Midbrain (tissue), 1 donor: ENCODE data around the gene GAS6.
"Not testable (repeated sequence)": the region's sequence is repeated elsewhere in the genome, so short reads cannot be mapped to it uniquely, and the experiment has no call there.

ENCODE experiments used
- DNase-seq: peaks from one replicate; lab custom pipeline; 2025; lab: John Stamatoyannopoulos, UW

GAS6 gene

DNA sequence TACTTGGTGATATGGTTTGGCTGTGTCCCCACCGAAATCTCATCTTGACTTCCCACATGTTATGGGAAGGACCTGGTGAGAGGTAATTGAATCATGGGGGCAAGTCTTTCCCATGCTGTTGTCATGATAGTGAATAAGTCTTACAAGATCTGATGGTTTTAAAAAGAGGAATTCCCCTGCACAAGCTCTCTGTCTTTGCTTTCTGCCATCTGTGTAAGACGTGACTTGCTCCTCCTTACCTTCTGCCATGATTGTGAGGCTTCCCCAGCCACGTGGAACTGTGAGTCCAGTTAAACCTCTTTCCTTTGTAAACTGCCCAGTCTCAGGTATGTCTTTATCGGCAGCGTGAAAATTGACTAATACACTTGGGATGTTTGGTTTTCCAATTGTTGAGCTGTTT, 4.0 kb upstream of the GAS6 start:
- DNase-seq = not testable (repeated sequence)

- DNase-seq = no peak
Observed at GRCh38 chr13:113865427-113865826, 1.6 kb upstream of the GAS6 start.

DNA sequence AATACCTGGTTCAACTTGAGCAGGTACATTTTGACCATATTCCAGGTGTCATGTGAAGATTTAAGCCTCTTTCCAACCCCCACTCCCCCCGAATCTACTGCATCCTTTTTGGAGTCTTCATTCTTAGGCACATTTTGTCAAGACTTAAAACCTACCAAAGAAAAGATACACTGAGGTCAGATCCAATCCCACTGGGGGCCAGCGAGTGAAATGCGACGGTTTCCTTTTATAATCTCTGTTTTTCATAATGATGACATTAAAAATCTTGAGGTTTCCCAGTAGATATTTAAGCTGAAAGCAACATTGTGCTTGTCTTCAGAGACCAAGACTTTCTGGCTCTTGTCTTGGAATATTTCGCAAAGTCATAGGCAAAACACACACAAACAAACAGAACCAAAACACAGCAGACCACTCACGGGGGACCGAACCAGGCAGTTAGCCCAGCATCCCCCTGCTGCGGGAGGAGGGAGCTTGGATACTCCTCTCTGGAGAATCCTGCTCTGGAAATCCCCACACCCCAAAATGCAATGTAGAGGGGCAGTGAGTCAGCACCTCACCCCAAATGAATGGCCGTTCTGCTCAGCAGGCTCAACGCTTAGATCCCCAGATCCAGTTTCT, 506 bp upstream of the GAS6 start:
- no peak for DNase-seq

DNA sequence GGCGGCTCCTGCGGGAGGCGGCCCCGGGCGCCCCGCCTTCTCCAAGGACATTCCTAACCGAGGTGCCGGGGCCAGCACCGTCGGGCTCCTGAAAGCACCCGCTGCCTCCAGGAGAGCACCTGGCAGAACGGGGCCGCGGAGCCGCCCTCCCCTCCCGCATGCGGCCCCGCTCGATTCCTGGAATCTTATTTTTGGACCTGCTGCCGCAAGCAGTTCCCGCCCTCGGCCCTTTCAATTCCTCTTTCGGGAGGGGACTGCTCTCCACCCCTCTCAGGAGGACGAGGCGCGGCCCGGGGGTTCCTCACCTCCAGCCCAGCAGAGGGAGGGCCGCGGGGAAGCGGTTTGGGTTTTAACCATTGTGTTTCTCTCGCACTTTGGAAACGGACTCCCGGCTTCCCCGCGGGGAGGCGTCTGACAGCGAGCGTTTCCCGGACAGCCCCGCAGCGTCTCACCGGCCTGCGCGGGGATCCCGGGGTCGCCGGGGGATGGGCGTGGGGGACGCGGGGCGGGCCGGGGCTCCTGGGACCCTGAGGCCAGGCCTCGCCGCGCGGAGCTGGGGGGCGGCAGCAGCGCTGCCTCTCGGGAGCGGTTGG, 849 bp downstream of the GAS6 start:
- peak; percentile 49 for DNase-seq

DNA sequence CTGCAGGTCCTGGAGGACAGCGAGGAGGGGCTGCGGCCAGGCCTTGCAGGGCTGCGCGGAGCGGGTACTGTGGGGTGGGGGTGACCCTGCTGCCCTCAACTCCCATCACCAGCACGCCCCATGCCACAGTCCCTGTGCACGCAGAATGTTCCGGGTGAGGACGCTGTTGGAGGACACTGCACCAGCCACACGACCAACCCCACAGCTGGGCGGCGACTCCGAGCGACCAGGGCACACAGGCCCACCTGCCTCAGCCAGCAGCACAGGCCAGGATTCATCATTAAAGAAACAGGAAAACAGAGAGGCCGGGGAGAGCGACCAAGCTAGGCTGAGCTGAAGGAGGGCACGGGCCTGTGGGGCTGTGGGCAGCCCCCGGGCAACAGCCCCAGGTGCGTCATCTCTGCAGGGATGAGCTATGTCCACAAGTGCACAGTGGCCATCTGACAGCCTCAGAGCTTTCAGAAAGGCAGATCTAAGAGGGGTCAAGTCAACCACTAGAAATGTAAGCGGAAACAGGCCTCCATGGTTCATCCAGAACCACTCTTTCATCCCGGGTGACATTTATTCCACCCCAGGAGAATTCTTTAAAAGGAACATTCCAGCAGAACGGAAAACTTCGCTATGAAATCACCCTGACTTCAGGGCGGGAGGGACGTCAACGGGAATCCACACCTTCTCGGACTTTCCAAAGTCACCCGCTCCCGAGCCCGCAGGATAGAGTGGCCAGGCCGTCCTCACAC, 1.5 kb downstream of the GAS6 start:
- DNase-seq = no peak

GRCh38 chr13:113861433-113862030, 2.3 kb downstream of the GAS6 start:
- DNase-seq = no peak

GRCh38 chr13:113860665-113861432, 3.0 kb downstream of the GAS6 start:
- no peak for DNase-seq

GRCh38 chr13:113860051-113860664, 3.7 kb downstream of the GAS6 start:
- DNase-seq = no peak

DNA sequence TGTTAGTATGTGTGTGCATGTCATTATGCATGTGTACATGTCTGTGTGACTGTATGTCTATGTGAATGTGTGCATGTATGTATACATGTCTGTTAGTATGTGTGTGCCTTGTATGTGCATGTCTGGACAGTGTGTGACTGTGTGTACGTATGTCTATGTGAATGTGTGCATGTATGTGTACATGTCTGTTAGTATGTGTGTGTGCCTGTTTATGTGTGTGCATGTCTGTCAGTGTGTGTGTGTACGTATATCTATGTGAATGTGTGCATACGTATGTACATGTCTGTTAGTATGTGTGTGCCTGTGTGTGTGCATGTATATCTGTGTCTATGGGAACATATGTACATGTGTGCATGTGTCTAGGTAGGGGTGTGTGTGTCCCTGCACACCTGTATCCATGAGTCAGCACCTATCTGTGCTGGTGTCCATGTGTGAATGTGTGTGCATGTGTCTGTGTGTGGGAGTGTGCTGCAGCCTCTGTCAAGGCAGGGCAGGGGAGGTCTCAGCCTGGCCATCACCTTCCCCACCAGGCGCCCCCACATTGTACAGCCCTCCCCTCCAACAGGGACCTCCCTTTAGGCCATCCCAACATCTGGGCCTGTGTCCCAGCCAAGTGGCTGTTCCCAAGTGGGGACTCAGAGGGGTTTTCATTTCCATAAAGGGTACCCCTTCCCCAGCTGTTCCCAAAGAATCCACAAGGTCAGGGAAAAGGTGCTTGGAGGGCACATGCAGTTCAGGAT, 4.4 kb downstream of the GAS6 start:
- DNase-seq = no peak

- no peak for DNase-seq
Observed at GRCh38 chr13:113857531-113858195, 6.2 kb downstream of the GAS6 start.

DNA sequence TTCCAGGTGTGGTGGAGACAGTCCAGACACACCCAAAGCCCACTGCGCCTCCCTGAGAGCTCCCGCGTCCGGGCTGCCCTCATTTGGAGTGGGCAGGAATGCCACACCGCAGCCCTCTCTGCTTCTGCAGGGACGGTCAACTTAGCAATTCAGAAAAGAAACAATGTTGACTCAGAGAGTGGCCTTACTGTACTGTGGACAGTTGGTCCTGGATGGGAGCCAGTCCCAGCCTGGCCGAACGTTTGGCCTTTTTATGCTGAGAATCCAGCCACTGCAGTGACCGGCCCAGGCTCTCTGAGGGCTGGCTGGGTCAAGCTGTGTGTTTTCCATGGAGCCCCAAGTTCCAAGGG, 7.2 kb downstream of the GAS6 start:
- no peak for DNase-seq

DNA sequence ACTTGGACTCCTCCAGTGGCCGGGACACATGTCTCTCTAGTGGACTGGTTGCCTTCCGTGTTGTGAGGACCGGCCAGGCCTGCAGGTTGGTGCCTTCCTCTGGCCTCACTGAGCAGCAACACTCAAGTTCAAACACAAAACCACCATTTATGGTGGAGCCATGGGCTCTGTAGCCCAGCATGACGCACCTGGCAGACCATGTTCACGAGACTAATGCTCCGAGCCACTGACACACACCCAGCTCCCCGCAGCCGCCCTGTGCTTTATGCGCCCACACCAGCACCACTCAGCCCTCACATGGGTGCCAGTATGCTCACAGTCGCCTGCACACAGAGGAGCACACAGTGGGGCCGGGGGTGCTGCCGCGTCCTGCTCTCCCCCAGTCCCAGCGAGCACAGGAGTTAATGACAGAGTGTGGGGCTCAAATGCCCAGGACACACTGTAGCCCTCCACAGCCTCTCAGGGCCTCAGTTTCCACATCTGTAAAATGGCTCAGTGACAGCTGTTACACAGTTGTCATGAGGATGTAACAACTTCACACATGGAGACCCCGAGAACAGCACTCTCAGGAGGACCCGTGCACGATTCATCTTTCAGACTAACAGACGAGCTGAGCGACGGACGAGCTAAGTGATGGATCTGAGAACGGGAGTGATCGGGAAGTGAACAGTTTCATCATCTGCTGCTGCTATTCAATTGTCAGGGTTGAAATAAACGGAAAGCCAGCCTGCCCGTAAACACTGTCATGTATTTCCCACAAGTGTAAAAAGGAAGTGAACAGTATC, 7.8 kb downstream of the GAS6 start:
- DNase-seq = no peak

GRCh38 chr13:113855012-113855921, 8.6 kb downstream of the GAS6 start:
- no peak for DNase-seq

DNA sequence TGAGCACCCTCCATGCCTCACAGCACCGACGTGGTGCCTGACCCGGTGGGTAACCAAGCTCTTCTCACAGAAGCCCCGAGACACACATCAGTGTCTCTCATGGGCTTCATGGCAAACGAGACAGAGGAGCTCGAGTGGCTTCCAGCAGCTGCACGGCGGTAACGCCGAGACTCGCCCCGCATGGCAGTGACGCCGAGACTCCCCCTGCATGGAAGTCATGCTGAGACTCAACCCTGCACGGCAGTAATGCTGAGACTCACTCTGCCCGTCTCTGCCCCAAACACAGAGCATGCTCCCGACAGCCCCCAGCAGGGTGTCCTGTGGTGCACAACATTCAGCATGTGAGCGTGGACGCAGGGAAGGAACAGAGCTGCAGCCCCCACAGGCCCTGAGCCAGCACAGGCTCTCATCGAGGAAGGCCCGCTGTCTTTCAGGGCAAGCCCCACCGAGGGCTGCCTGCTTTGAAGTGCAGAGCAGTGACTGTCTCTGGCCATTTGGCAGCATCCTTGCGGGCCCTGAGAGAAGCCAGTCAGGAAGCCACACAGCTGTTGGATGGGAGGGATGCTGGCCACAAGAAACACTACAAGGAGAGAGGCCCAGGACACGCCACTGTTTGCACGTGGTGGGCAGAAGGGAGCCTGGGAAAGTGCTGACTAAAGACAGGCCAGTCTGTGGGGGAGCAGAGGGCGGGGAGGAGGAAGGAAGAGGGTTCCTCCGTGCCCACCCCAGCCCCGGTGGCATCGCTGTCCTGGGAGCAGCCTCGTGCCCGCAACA, 9.5 kb downstream of the GAS6 start:
- peak; percentile 26 for DNase-seq

DNA sequence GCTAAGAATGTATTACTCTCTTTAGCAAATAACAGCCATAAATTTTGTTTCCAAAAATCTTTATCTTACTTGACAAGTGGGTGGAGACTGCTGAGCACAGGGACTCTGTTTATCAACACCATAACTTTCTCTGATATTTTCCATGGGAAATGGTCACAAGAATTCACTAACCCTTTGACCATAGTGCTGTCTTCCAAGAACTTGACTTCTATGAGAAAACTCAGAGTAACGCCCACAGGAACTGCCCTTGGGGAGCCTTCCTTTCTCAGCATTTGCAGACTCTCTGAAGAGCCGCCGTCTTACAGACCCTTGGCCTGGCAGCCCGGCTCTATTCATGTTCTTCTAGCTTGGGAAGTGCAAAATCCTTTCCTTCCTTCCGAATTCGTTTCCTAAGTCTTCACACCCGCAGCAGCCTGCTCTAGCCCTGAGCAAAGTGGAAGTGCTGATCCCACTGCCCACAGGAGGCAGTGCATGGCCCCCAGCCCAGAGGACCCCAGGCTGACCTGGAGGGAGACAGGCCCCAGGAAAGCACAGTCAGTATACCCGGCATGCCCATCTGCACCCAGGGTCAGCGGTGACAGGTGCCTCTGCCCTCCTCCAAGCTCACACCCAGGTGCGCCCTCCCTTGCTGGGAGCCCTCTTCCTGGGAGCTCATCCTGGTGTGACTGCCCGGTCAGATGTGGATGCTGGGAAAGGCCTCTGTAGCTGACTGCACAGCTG, 10.2 kb downstream of the GAS6 start:
- no peak for DNase-seq

DNA sequence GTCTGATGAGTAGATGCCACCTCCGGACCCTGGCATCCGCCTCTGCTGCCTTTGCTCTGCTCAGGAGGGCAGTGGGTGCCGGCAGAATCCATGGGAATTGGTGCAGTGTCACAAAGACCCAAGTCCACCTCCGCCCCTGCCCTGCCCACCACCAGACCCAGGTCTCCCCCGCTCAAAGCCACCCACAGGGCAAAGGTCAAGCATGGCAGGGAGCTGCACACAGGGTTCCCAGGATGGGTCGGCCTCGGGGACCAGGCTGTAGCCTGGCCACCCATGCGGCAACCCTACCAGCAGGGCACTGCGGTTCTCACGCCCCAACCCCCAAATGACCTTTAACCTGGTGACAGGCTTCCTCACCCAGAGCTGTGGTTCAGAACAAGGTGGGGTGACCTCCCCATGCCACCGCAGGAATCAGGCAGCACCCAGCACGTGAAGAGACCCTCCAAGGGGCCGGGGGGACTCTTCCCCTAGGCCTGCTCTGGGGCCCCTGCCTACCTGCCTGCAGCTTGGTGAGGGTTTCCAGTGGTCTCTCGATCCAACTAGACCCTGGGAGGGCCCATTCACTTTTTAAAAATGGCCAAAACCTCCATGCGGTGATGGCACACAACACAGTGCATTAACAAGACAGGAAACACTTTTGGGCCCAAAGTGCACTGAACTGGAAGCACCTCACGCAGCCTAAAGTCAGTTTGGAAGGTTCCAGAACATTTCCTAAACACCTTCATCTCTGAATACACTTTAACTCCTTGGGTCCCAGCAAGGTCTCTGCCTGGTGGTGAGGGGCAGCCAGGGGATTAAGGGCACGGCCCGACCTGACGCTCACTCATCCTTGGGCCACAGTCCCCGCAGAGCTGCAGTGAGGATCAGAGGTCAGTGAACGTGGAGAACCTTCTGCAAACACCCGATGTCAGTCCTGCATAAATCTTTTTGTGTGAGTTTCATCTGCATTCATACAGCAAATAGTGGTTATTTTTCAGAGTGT, 11.0 kb downstream of the GAS6 start:
- no peak for DNase-seq
